Subcutaneous adipose tissue (tissue), 4 donors: Measurements from ENCODE around the gene CMBL. TPM values are rescaled to one million over a fixed set of nuclear protein-coding genes. Genes with fewer than 3 reads are reported as not detected.

Experiments
- total RNA-seq, 4 donors: library from RNA; depleted of rRNA; stranded (reverse); fragments of >200 nt; gene quantifications; one replicate each; pipeline ENCODE4 v1.1.0, GENCODE V29; 2016
- TF ChIP-seq, protein P1 (sequence below): fragments of 450-650 bp; IDR thresholded peaks from one replicate; pipeline ENCODE4 v1.5.1; 2016; ENCODE audit warnings: low read depth, mild to moderate bottlenecking, control low read depth, antibody characterized with exemption, moderate library complexity

Gene CMBL
- total RNA-seq, 4 donors from 2014 or later: 8.5 to 19.9 (median 14.6) TPM

DNA sequence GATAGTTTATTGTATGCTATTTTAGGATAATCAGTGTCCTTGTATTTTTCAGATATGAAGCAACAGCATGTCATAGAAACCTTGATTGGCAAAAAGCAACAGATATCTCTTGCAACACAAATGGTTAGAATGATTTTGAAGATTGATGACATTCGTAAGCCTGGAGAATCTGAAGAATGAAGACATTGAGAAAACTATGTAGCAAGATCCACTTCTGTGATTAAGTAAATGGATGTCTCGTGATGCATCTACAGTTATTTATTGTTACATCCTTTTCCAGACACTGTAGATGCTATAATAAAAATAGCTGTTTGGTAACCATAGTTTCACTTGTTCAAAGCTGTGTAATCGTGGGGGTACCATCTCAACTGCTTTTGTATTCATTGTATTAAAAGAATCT is 43.1 kb downstream of the CMBL start:
- TF ChIP-seq, protein P1, sequence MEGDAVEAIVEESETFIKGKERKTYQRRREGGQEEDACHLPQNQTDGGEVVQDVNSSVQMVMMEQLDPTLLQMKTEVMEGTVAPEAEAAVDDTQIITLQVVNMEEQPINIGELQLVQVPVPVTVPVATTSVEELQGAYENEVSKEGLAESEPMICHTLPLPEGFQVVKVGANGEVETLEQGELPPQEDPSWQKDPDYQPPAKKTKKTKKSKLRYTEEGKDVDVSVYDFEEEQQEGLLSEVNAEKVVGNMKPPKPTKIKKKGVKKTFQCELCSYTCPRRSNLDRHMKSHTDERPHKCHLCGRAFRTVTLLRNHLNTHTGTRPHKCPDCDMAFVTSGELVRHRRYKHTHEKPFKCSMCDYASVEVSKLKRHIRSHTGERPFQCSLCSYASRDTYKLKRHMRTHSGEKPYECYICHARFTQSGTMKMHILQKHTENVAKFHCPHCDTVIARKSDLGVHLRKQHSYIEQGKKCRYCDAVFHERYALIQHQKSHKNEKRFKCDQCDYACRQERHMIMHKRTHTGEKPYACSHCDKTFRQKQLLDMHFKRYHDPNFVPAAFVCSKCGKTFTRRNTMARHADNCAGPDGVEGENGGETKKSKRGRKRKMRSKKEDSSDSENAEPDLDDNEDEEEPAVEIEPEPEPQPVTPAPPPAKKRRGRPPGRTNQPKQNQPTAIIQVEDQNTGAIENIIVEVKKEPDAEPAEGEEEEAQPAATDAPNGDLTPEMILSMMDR: no peak

DNA sequence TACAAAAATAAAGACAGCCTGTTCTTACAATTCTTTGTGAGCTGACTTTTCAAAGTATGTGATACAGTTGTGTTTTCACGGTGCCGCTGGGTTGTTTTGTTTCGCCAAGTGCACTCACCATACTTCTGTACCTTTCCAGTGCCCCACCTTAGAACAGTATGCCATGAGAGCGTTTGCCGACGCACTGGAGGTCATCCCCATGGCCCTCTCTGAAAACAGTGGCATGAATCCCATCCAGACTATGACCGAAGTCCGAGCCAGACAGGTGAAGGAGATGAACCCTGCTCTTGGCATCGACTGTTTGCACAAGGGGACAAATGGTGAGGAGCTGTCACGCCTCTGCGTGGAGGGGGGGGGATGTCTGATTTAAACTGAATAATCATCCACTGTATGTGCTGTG is 44.7 kb downstream of the CMBL start:
- TF ChIP-seq, protein P1: no peak

DNA sequence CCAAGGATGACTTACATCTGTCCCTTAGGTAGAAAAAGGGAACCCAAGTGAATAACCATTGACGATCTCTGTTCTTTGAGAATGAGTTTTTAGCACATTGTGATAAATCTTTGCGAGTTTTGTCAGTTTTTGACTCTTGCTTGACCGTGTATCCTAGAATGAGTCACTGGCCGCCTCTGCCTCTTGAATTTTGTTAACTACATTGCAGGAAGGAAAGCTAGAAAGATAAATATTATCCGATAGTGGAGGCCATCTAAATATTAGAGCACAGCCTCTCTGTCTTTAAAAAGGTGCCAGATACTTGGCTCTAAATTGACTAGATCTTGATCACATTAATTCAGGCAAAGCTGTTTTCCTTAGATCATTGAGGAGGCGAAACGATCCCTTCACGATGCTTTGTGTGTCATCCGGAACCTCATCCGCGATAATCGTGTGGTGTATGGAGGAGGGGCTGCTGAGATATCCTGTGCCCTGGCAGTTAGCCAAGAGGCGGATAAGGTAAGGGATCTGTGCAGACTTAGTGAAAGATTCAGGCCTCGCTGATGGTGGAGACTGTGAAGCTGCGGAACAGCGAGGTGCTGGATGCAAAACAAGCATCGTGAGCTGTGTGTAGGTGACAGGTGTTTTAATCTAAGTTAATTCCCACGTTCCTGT is 45.5 kb downstream of the CMBL start:
- TF ChIP-seq, protein P1: no peak

DNA sequence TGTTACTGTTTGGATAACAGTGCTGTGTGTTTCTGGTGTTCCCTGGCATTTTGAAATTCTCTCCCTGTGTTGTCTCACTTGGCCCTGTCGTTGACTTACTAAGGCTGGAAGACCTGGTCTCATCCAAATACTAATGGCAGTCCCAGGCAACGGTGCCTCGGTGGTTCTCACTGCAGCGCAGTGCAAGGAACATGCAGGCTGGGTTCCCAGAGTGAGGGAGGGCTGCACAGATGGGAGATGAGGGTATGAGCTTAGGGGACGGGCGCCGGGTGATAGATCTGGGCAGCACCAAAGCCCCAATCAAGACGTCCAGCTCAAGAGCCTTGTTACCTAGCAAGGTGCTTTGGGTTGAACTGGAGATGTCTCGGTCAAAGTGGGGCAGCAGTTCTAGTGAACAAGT is 46.6 kb downstream of the CMBL start:
- TF ChIP-seq, protein P1: no peak

DNA sequence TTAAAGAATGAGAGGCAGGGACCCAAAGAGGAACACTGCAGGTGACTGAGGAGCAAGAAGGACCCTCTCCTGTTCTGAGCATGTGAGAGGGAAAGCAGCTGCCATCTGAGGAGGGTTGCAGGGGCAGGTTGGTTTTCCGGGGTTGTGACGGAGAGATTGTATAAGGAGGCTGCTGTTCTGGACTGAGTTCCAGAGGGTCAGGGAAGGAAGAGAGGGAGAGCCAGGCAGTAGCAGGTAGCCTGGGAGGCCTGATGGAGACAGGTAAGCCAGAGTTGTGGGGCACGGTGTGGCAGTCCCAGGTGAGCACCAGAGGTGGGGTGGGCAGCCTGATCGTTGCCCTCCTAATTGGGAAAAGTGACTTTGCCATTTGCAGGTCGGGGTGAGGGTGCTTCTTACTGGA is 47.8 kb downstream of the CMBL start:
- TF ChIP-seq, protein P1: no peak

DNA sequence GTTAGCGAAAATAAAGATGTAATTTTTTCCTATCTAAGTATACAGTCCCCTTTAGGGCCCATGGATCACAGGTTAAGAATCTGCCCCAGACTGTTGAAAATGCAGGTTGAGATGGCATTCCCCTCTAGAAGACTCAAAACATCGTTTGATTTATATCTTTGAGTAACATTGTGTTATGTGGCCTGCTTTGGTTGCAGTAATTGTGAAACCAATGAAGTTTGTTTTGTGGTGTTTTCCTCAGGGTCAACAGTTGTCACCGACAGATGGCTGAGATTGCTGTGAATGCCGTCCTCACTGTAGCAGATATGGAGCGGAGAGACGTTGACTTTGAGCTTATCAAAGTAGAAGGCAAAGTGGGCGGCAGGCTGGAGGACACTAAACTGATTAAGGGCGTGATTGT is 49.8 kb downstream of the CMBL start:
- TF ChIP-seq, protein P1: no peak

DNA sequence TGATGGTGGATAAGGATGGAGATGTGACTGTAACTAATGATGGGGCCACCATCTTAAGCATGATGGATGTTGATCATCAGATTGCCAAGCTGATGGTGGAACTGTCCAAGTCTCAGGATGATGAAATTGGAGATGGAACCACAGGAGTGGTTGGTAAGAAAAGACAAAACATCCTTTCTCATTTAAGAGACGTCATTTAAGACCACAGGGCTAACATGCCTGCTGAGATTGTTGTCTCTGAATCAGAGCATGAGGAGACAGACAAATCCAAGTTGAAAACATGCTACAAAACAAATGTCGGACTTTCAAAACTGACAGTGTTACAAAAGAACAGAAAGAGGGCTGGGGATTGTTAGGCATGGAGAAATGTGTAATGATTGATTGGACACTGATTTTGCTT is 53.0 kb downstream of the CMBL start:
- TF ChIP-seq, protein P1: no peak
